ENCODE data around the gene TMPRSS11B.
"Not testable (repeated sequence)": the region's sequence is repeated elsewhere in the genome, so short reads cannot be mapped to it uniquely, and the experiment has no call there.

Gene TMPRSS11B

DNA sequence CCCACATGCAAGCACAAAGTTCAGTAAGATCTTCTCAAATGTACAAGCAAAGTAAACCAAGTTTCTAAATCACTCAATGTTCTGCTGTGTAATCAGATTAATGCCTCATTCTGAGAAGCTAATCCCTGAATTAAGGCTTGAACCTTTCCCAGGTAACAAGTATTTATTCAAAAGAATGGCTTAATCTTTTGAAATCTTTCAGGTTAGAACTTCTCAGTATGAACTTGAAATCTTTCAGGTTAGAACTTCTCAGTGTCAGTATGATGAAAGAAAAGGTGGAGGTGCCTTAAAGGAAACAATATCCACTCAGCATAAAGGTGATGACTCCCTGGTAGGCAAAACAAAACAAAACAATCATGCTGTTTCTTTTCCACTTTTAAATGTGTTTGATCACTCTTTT is 29.0 kb downstream of the TMPRSS11B start:
- no peak for DNase-seq

DNA sequence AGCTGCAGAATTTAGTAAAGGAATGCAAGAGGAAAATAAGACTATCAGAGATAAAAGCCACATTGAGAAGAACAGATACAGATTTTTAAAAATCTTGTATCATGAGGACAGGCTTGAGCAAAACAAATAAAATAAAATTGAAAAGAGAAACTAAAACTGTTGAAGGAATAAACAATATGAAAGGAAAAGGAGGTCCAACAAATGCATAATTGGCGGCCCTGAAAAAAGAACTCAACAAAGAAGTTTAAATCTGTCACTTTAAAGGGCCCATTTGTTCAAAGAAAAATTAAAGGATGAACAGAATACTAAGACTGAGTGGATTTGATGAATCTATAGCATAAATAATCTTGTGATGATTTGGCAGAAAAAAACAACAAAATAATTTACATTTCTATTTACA is 36.5 kb downstream of the TMPRSS11B start:
- no peak for DNase-seq

DNA sequence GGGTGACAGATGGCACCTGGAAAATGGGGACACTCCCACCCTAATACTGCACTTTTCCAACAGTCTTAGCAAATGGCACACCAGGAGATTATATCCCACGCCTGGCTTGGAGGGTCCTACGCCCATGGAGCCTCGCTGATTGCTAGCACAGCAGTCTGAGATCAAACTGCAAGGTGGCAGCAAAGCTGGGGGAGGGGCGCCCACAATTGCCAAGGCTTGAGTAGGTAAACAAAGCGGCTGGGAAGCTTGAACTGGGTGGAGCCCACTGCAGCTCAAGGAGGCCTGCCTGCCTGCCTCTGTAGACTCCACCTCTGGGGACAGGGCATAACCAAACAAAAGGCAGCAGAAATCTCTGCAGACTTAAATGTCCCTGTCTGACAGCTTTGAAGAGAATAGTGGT is 51.2 kb downstream of the TMPRSS11B start:
- not testable (repeated sequence) for DNase-seq

DNA sequence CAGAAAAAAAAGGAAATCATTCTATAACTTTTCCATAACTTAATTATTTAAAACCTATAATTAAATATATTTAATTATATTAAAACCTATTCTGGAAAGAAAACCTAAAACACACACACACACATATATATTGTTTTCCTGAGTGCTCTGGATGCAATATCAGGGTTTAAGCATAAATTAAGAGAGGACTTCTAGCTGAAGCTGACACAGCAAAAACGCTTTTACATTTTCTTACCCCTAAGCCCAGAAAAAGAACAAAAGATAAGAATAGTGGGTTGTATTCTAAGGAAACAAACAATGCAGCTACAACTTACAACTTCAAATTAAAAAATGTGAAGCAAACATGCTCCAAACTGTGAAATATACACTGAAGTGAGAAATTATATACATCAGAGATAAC is 52.3 kb downstream of the TMPRSS11B start:
- DNase-seq, result no peak

DNA sequence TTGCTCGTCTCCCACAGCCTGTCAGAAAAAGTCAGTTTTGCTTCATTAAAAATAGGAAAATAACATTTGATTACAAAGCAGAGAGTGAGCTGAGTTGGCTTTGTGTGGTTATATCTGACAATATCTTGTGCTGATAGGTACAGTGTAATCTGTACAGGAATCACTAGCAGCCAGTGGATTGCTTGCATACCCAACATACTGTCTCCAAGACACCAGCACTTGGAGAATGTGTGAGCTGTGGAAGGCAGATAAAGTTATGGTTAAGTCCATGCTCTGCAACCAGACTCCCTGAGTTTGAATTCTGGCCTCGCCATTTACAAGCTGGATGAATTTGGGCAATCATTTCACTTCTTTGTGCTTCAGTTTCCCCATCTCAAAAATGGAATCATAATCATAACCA is 58.3 kb downstream of the TMPRSS11B start:
- no peak for DNase-seq

DNA sequence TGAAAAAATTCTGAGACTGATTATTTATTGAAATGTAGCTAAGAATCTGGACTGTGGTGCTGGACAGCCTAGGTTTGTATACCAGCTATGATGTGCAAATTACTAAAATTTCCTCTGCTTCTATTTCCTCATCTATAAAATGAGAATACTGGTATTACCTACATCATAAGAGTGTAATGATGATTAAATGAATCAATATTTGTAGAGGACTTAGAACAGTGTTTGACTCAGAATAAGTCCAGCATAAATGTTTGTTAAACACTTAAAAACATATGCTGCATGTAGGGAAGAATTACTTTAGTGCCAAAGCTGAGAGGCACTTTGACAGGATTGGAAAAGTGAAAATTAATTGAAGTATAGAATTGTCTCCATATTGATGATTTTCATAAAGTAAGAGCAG is 60.6 kb downstream of the TMPRSS11B start:
- DNase-seq, result no peak

DNA sequence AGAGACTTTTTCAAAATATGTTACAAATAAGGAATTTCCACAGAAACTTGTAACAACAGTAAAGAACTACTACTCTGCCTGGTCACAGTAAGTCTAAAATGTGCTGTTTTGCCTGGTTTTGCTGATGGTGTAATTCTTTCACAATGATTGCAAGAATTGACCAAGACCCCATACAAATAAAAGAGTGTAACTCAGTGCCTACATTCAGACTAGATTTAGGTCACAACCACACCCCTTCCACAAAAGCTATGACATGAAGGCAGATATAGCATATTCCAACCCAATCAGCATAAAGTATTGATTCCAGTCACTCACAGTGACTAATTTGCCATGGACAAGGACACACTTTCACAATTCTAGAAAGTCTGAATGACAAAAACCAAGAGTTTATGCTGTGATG is 62.1 kb downstream of the TMPRSS11B start:
- no peak for DNase-seq

DNA sequence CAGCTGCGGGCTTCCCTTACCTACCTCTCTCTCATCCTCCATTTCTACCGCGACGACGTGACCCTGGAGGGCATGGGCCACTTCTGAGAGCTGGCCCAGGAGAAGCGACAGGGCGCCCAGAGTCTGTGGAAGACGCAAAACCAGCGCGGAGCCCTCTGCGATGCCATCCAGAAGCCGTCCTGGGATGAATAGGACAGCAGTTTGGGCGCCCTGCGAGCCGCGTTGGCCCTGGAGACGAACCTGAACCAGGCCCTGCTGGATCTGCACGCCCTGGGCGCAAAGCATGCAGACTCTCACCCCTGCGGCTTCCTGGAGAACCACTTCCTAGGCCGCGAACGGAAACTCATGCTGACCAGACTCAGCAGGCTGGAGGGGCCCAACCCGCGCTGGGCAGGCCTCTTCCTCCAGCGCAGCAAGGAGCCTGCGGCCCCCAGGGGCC is 63.1 kb downstream of the TMPRSS11B start:
- DNase-seq, result no peak

DNA sequence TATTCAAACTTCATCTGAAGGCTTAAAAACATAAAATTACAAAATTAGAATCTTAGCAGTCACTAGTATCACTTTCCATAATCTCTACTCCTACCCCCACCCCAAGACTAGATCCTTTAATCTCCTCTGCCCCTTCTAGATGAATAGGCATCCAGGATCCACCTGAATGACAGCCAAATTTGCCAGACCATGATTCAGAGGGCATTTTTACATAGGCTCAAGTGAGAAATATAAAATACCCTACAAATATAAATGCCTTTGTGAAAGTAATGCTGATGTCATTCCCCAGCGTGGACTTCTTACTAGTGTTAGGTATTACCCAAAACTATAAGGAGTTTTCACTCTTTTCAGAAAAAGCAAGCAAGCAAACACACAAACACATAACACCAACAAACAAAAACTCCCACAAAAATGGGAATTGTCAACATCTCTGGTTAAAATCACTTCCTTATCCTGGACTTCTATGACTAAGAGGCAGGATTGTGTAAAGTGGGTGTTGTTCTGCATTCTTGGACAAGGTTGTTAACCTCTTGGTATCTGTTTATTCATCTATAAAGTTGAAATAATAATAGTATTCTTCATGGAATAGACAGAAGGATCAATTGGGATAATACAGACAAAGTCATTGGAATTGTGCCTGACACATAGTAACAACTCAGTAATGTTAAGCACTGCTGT is 64.5 kb downstream of the TMPRSS11B start:
- DNase-seq, result no peak

DNA sequence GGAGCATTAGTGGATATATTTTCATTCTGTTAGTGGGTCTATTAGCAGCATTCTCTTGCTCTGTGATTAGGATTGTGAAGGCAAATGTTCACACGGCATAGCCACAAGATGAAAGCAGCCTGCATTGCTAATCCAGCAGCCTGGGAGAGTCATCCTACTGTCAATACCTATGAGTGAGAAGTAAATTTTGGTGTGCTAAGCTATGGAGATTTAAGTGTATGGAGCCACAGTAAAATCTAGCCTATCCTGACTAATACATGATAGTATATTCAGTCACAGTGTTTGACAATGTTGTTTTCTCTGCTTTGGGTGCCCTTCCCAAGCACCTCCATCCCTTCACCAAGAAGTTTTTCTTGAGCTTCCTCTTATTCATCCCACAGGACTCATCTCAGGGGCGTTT is 68.6 kb downstream of the TMPRSS11B start:
- no peak for DNase-seq
